Esophagus muscularis mucosa (tissue), 4 donors: ENCODE measurements around the gene SMAP1. TPM values are rescaled to one million over a fixed set of nuclear protein-coding genes. Genes with fewer than 3 reads are reported as not detected.

Source experiments
- DNase-seq: peaks from one replicate; pipeline ENCODE4 v3.0.0-alpha.2; 2017; ENCODE audit errors: extremely low spot score
- H3K27ac ChIP-seq, 4 donors: fragments of 200-600 bp; sonication (generic); replicated peaks in 1 of 4; 1 replicate in 3 of 4; 2 replicates in 1 of 4; pipeline ENCODE4 v1.5.1; 2016 to 2019; ENCODE audit warnings: mild to moderate bottlenecking in 1 of 4
- H3K27me3 ChIP-seq, 4 donors: fragments of 200-600 bp; sonication (generic); one replicate each; pipeline versions ENCODE4 v1.5.1 to v1.6.0; 2016 to 2019
- H3K36me3 ChIP-seq, 4 donors: fragments of 200-600 bp; sonication (generic); one replicate each; pipeline ENCODE4 v1.5.1; 2016 to 2019
- H3K4me1 ChIP-seq, 4 donors: fragments of 200-600 bp; sonication (generic); one replicate each; pipeline ENCODE4 v1.5.1; 2016 to 2019
- H3K4me3 ChIP-seq, 4 donors: fragments of 200-600 bp; sonication (generic); 1 replicate in 2 of 4; 2 replicates in 2 of 4; pipeline ENCODE4 v1.5.1; 2016 to 2019; ENCODE audit warnings: mild to moderate bottlenecking in 4 of 4, moderate library complexity in 1 of 4
- H3K9me3 ChIP-seq, 4 donors: fragments of 200-600 bp; sonication (generic); 1 replicate in 3 of 4; 2 replicates in 1 of 4; pipeline ENCODE4 v1.5.1; 2016 to 2019
- EP300 ChIP-seq: sonication (generic); formaldehyde crosslinking; IDR thresholded peaks from one replicate; pipeline ENCODE4 v1.6.1; 2017; ENCODE audit warnings: antibody characterized with exemption
- POLR2A ChIP-seq: fragments of 450-650 bp; IDR thresholded peaks from one replicate; pipeline ENCODE4 v1.6.1; 2017; ENCODE audit warnings: antibody characterized with exemption, moderate library complexity, mild to moderate bottlenecking, low read depth
- POLR2AphosphoS5 ChIP-seq, 2 donors: sonication (generic); formaldehyde crosslinking; IDR thresholded peaks; one replicate each; pipeline ENCODE4 v1.6.1; 2017; ENCODE audit warnings: antibody characterized with exemption in 2 of 2
- WGBS: methylation state at CpG from one replicate; pipeline ENCODE4 v1.1.5; 2018; 5-methylcytosine and 5-hydroxymethylcytosine counted together
- intact Hi-C: fragments of 100-400 bp; cut with DNase I; formaldehyde crosslinking; loops from one replicate; pipeline ENCODE4 v1.15.1; 2023
- total RNA-seq, 4 donors: library from RNA; depleted of rRNA; stranded (reverse); fragments of >200 nt; gene quantifications; one replicate each; pipeline versions ENCODE4 v1.1.0 to v1.2.1, GENCODE V29; 2016
- TF ChIP-seq, protein P1 (sequence below), 3 experiments: fragments of 200-600 bp in 2 of 3; fragments of 450-650 bp in 1 of 3; sonication (generic) in 2 of 3; IDR thresholded peaks; one replicate each; pipeline ENCODE4 v1.5.1; 2017 to 2019; ENCODE audit warnings: antibody characterized with exemption in 3 of 3, mild to moderate bottlenecking in 2 of 3, moderate library complexity in 1 of 3

The SMAP1 gene
- total RNA-seq, 4 donors from 2014 or later, result 23.7 to 33.1 (median 29.5) TPM

DNA sequence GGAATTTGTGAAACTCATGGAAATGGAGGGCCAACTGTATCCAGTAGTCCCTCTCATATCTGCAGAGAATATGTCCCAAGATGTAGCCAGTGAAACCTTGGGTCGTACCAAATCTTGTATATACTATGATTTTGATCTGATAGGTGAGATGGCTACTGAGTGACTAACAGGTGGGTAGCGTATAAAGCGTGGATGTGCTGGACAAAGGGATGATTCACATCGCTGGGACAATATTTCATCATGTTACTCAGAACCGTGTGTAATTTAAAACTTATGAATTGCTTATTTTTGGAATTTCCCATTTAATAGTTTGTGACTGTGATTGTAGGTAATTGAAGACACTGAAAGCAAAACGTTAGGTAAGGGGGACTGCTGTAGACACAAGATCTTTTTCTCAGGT, 144.1 kb downstream of the SMAP1 start:
- no peak overlapping the region for H3K4me3 ChIP-seq
- intact Hi-C loops, result no loop called here
- no peaks in the 10 kb centered on the region for H3K9me3 ChIP-seq
- peaks cover 0 to 5% (median 0%) of the 10 kb centered on the region in 4 donors for H3K4me1 ChIP-seq
- H3K27me3 ChIP-seq, result no peaks in the 10 kb centered on the region
- peaks cover 0 to 1% (median 0%) of the 10 kb centered on the region in 4 donors for H3K36me3 ChIP-seq
- no peak overlapping the region for H3K27ac ChIP-seq
- TF ChIP-seq POLR2A (no peak), POLR2AphosphoS5 (IDR thresholded peaks at IDR 0.05) (no peak), EP300 (no peak)
- TF ChIP-seq, protein P1, sequence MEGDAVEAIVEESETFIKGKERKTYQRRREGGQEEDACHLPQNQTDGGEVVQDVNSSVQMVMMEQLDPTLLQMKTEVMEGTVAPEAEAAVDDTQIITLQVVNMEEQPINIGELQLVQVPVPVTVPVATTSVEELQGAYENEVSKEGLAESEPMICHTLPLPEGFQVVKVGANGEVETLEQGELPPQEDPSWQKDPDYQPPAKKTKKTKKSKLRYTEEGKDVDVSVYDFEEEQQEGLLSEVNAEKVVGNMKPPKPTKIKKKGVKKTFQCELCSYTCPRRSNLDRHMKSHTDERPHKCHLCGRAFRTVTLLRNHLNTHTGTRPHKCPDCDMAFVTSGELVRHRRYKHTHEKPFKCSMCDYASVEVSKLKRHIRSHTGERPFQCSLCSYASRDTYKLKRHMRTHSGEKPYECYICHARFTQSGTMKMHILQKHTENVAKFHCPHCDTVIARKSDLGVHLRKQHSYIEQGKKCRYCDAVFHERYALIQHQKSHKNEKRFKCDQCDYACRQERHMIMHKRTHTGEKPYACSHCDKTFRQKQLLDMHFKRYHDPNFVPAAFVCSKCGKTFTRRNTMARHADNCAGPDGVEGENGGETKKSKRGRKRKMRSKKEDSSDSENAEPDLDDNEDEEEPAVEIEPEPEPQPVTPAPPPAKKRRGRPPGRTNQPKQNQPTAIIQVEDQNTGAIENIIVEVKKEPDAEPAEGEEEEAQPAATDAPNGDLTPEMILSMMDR (IDR thresholded peaks at IDR 0.05), result no peak
- DNase-seq, result no peak
- WGBS, result 94% methylated on average over 6 of the region's 6 CpGs

DNA sequence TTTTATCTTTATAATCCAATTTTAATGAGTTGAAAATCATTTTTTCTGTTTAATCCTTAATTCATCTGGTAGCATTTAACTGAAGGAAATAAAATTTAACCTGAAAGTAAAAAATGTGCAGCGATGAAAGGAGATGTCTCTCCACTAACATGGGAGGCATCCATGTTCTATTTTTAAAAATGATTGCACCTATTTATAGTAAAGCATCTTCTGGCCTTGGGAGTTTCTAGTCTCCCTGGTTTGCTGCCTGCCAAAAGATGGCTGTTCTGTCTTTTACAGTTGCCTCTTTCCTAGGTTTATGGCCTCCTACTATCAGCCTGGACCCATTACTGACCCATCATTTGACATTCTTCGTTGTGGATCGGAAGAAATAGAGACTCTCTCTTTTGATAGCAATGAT, 146.2 kb downstream of the SMAP1 start:
- no peak for DNase-seq
- Histone ChIP-seq H3K9me3 (no peaks in the 10 kb centered on the region), H3K4me1 (peaks cover 0 to 5% (median 0%) of the 10 kb centered on the region in 4 donors), H3K36me3 (no peaks in the 10 kb centered on the region), H3K4me3 (no peak overlapping the region), H3K27me3 (no peaks in the 10 kb centered on the region), H3K27ac (no peak overlapping the region)
- intact Hi-C loops, result no loop called here
- 85% methylated on average over 3 of the region's 3 CpGs for WGBS
- TF ChIP-seq, protein P1 (IDR thresholded peaks at IDR 0.05), result no peak
- TF ChIP-seq EP300 (no peak), POLR2A (no peak), POLR2AphosphoS5 (IDR thresholded peaks at IDR 0.05) (no peak)

DNA sequence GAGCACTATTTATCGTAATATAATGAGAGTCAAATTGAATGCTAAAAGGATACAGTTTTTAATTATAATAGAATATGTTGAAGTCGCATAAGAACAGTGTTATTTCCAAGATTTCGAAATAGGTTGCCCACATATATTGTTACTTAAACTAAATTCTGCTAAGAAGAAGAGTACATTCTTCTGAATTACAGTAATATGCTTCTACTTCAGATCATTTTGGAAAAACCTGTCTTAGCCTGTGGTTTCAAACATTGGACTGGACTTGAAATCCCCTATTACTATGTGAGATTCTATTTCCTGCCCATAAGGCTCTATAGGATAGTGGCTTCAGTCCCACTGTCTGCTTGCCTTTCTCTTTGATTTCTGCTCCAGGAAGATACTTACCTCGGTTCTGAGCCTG, 152.0 kb downstream of the SMAP1 start:
- H3K27me3 ChIP-seq, result no peaks in the 10 kb centered on the region
- intact Hi-C loops, result no loop called here
- no peak for DNase-seq
- H3K36me3 ChIP-seq, result no peaks in the 10 kb centered on the region
- no peak overlapping the region for H3K4me3 ChIP-seq
- TF ChIP-seq POLR2AphosphoS5 (IDR thresholded peaks at IDR 0.05), result no peak
- TF ChIP-seq, protein P1 (IDR thresholded peaks at IDR 0.05), result no peak
- no peak for TF ChIP-seq POLR2A
- no peak for TF ChIP-seq EP300
- 94% methylated on average over 4 of the region's 4 CpGs for WGBS
- no peaks in the 10 kb centered on the region for H3K4me1 ChIP-seq
- no peaks in the 10 kb centered on the region for H3K9me3 ChIP-seq
- H3K27ac ChIP-seq, result no peak overlapping the region

DNA sequence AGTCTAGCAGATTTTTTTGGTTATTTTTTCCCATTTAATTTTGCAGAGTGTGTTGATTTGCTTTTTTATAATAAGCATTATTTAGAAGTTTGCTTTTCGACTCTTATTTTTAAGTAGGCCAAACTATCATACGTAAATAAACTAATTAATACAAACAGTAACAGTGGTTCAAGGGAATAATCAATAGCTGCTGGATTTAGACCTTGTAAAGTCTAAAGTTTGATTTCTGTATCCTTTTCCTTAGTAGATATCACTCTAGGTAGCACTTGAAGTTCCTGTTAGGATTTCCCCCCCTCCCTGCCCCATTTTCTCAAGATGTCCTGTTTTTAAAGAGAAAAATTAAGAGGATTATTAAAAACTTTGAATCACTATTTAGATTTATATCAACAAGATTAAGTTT, 153.1 kb downstream of the SMAP1 start:
- 100% methylated on average over 2 of the region's 2 CpGs for WGBS

More for the DNA sequence above, 153.1 kb downstream of the SMAP1 start:
- no peaks in the 10 kb centered on the region for H3K9me3 ChIP-seq
- TF ChIP-seq, protein P1 (IDR thresholded peaks at IDR 0.05), result no peak
- no peak for TF ChIP-seq EP300
- no peak for TF ChIP-seq POLR2A
- no peak for TF ChIP-seq POLR2AphosphoS5 (IDR thresholded peaks at IDR 0.05)
- H3K27ac ChIP-seq, result no peak overlapping the region
- intact Hi-C loops, result no loop called here
- no peak for DNase-seq
- H3K36me3 ChIP-seq, result no peaks in the 10 kb centered on the region
- H3K4me3 ChIP-seq, result no peak overlapping the region
- H3K27me3 ChIP-seq, result no peaks in the 10 kb centered on the region
- H3K4me1 ChIP-seq, result no peaks in the 10 kb centered on the region
